H1 (cell line): ENCODE measurements around the gene CCDC110. TPM values are rescaled to one million over a fixed set of nuclear protein-coding genes. Genes with fewer than 3 reads are reported as not detected.

Experiments used
- CTCF ChIA-PET: fragments of 300-600 bp; sonication (Branson Sonifier 250); formaldehyde crosslinking; loops from one replicate; lab custom pipeline; 2021; ENCODE audit not compliant: partially characterized antibody; lab: Charles Lee
- POLR2A ChIA-PET: fragments of 300-600 bp; sonication (Branson Sonifier 250); formaldehyde crosslinking; loops from one replicate; lab custom pipeline; 2021; ENCODE audit warnings: inconsistent platforms; ENCODE audit not compliant: partially characterized antibody; lab: Charles Lee
- DNase-seq, 2 experiments: peaks; one replicate each; pipeline versions ENCODE4 v3.0.0 to v3.0.0-alpha.2; 2010 to 2022; ENCODE audit warnings: low spot score in 2 of 2, low read depth in 1 of 2, mixed read lengths in 1 of 2
- FAIRE-seq: peaks from 2 replicates; lab custom pipeline; 2011; peaks lifted over from hg19 to GRCh38; lab: Jason Lieb, UNC
- H2AFZ ChIP-seq: 2 replicates; pipeline ENCODE4 v1.8.1; 2012; ENCODE audit warnings: low read length, inconsistent platforms
- H2AK5ac ChIP-seq: 2 replicates; pipeline ENCODE4 v1.6.1; 2013; ENCODE audit warnings: low read depth, low read length
- H2BK120ac ChIP-seq: replicated peaks from 2 replicates; pipeline ENCODE3; 2013; ENCODE audit warnings: low read depth, low read length, inconsistent platforms
- H2BK12ac ChIP-seq: 2 replicates; pipeline ENCODE4 v1.6.1; 2013; ENCODE audit warnings: low read depth, low read length
- H2BK15ac ChIP-seq: 2 replicates; pipeline ENCODE4 v1.6.1; 2013; ENCODE audit warnings: low read length
- H2BK20ac ChIP-seq: 2 replicates; pipeline ENCODE4 v1.6.1; 2013; ENCODE audit warnings: low read length
- H2BK5ac ChIP-seq: 2 replicates; pipeline ENCODE4 v1.6.1; 2013; ENCODE audit warnings: low read depth, low read length
- H3K14ac ChIP-seq: 2 replicates; pipeline ENCODE4 v1.6.1; 2013; ENCODE audit warnings: inconsistent platforms; ENCODE audit not compliant: insufficient read length
- H3K18ac ChIP-seq: 2 replicates; pipeline ENCODE4 v1.6.1; 2013; ENCODE audit warnings: low read length; ENCODE audit errors: extremely low read depth
- H3K23ac ChIP-seq: 2 replicates; pipeline ENCODE4 v1.6.1; 2013; ENCODE audit warnings: inconsistent platforms; ENCODE audit not compliant: insufficient read length
- H3K23me2 ChIP-seq: 2 replicates; pipeline ENCODE4 v1.6.1; 2013; ENCODE audit warnings: low read depth, low read length
- H3K27ac ChIP-seq: 2 replicates; pipeline ENCODE4 v1.6.1; 2011; ENCODE audit warnings: low read depth, low read length, inconsistent platforms
- H3K27me3 ChIP-seq, 4 experiments: replicated peaks in 1 of 4; 1 replicate in 1 of 4; 2 replicates in 3 of 4; pipeline versions ENCODE4 v1.6.1 to v1.8.1; 2011 to 2013; ENCODE audit warnings: low read length in 3 of 4, mild to moderate bottlenecking in 3 of 4, inconsistent platforms in 2 of 4, mixed read lengths in 2 of 4, moderate library complexity in 1 of 4; ENCODE audit not compliant: control insufficient read depth in 3 of 4, insufficient read depth in 3 of 4; ENCODE audit errors: extremely low read depth in 1 of 4
- H3K36me3 ChIP-seq, 4 experiments: 2 replicates each; pipeline versions ENCODE4 v1.6.1 to v1.8.1; 2011 to 2013; ENCODE audit warnings: mild to moderate bottlenecking in 4 of 4, low read length in 3 of 4, moderate library complexity in 2 of 4, control low read depth in 1 of 4, inconsistent platforms in 1 of 4; ENCODE audit not compliant: insufficient read depth in 4 of 4, control insufficient read depth in 2 of 4
- H3K4ac ChIP-seq: replicated peaks from 2 replicates; pipeline ENCODE3; 2013; ENCODE audit warnings: low read length, low read depth, mixed read lengths, inconsistent platforms; ENCODE audit not compliant: insufficient read length
- H3K4me1 ChIP-seq, 4 experiments: replicated peaks in 1 of 4; 1 replicate in 1 of 4; 2 replicates in 3 of 4; pipeline versions ENCODE4 v1.6.1 to v1.8.1; 2011 to 2013; ENCODE audit warnings: low read length in 3 of 4, inconsistent platforms in 2 of 4, mixed read lengths in 1 of 4; ENCODE audit not compliant: insufficient read depth in 4 of 4, control insufficient read depth in 3 of 4
- H3K4me2 ChIP-seq, 2 experiments: 2 replicates each; pipeline versions ENCODE4 v1.6.1 to v1.8.1; 2011 to 2013; ENCODE audit warnings: low read depth in 2 of 2, low read length in 2 of 2, control low read depth in 1 of 2, inconsistent platforms in 1 of 2, mild to moderate bottlenecking in 1 of 2; ENCODE audit not compliant: insufficient read depth in 1 of 2
- H3K4me3 ChIP-seq, 4 experiments: fragments of 200-600, 300-600 bp in 1 of 4; sonication (generic), shearing (Covaris generic), sonication (Bioruptor Twin) in 1 of 4; 2 replicates each; pipeline versions ENCODE4 v1.5.1 to v1.8.1; 2011 to 2016; ENCODE audit warnings: low read length in 4 of 4, low read depth in 3 of 4, control low read depth in 2 of 4, inconsistent platforms in 2 of 4, mild to moderate bottlenecking in 2 of 4, mixed read lengths in 1 of 4, moderate library complexity in 1 of 4; ENCODE audit not compliant: insufficient read depth in 2 of 4; ENCODE audit errors: extremely low read depth in 1 of 4
- H3K56ac ChIP-seq: replicated peaks from 2 replicates; pipeline ENCODE3; 2013; ENCODE audit warnings: low read depth, mild to moderate bottlenecking, mixed read lengths, low read length, inconsistent platforms; ENCODE audit not compliant: insufficient read length
- H3K79me1 ChIP-seq: 2 replicates; pipeline ENCODE4 v1.6.1; 2013; ENCODE audit warnings: low read depth, low read length, control low read depth
- H3K79me2 ChIP-seq, 2 experiments: 2 replicates each; pipeline versions ENCODE4 v1.6.1 to v1.8.1; 2012 to 2013; ENCODE audit warnings: low read length in 2 of 2, mild to moderate bottlenecking in 2 of 2, inconsistent platforms in 1 of 2; ENCODE audit not compliant: insufficient read depth in 2 of 2, control insufficient read depth in 1 of 2
- H3K9ac ChIP-seq, 4 experiments: replicated peaks in 1 of 4; 1 replicate in 1 of 4; 2 replicates in 3 of 4; pipeline versions ENCODE4 v1.6.1 to v1.8.1; 2011 to 2013; ENCODE audit warnings: low read depth in 3 of 4, low read length in 3 of 4, control low read depth in 2 of 4, mild to moderate bottlenecking in 2 of 4, moderate library complexity in 2 of 4, inconsistent platforms in 1 of 4; ENCODE audit errors: extremely low read depth in 1 of 4
- H3K9me3 ChIP-seq, 2 experiments: 2 replicates each; pipeline versions ENCODE4 v1.6.1 to v1.8.1; 2012 to 2013; ENCODE audit warnings: mild to moderate bottlenecking in 2 of 2, moderate library complexity in 2 of 2, control low read depth in 1 of 2, inconsistent platforms in 1 of 2, low read depth in 1 of 2, low read length in 1 of 2, mixed read lengths in 1 of 2; ENCODE audit not compliant: insufficient read depth in 2 of 2
- H4K20me1 ChIP-seq, 2 experiments: replicated peaks in 1 of 2; 2 replicates each; pipeline versions ENCODE3 to v1.8.1; 2011 to 2013; ENCODE audit warnings: inconsistent platforms in 2 of 2, low read length in 2 of 2, mild to moderate bottlenecking in 1 of 2; ENCODE audit not compliant: insufficient read depth in 2 of 2, control insufficient read depth in 1 of 2
- H4K5ac ChIP-seq: 2 replicates; pipeline ENCODE4 v1.6.1; 2013; ENCODE audit warnings: low read length, low read depth, mixed read lengths, inconsistent platforms; ENCODE audit not compliant: insufficient read length
- H4K8ac ChIP-seq: 2 replicates; pipeline ENCODE4 v1.8.0; 2013; ENCODE audit warnings: mild to moderate bottlenecking, moderate library complexity, low read length, inconsistent platforms; ENCODE audit not compliant: insufficient read depth; ENCODE audit errors: extremely low read depth
- H4K91ac ChIP-seq: replicated peaks from 2 replicates; pipeline ENCODE3; 2013; ENCODE audit warnings: low read length, mixed read lengths, inconsistent platforms; ENCODE audit not compliant: insufficient read length
- CBX5 ChIP-seq: fragments of 300-800, 300-1000 bp; sonication (generic); IDR thresholded peaks from 2 replicates; pipeline ENCODE4 v1.7.1; 2016; ENCODE audit warnings: antibody characterized with exemption, low read length, low read depth
- CTBP2 ChIP-seq: IDR thresholded peaks from 2 replicates; pipeline ENCODE4 v1.7.0; 2011; ENCODE audit warnings: borderline replicate concordance, mild to moderate bottlenecking, moderate library complexity, mixed read lengths, low read length; ENCODE audit not compliant: insufficient read depth, insufficient read length
- EP300 ChIP-seq, 2 experiments: IDR thresholded peaks; 1 replicate in 1 of 2; 2 replicates in 1 of 2; pipeline ENCODE4 v1.6.1; 2011 to 2012; ENCODE audit warnings: low read depth in 2 of 2, low read length in 2 of 2, mild to moderate bottlenecking in 2 of 2, borderline replicate concordance in 1 of 2, inconsistent platforms in 1 of 2, moderate library complexity in 1 of 2
- EZH2 ChIP-seq: fragments of 200-600 bp; sonication (generic); IDR thresholded peaks from 2 replicates; pipeline ENCODE4 v1.7.1; 2012; ENCODE audit warnings: low read depth, mild to moderate bottlenecking, moderate library complexity, low read length, inconsistent platforms; ENCODE audit not compliant: severe bottlenecking
- HDAC2 ChIP-seq, 2 experiments: fragments of 300-600 bp in 1 of 2; sonication (generic) in 1 of 2; IDR thresholded peaks; 2 replicates each; pipeline ENCODE4 v1.6.1; 2011 to 2012; ENCODE audit warnings: low read depth in 2 of 2, low read length in 2 of 2, mild to moderate bottlenecking in 2 of 2, moderate library complexity in 2 of 2, borderline replicate concordance in 1 of 2, inconsistent platforms in 1 of 2
- NANOG ChIP-seq: IDR thresholded peaks from 2 replicates; pipeline ENCODE4 v1.6.1; 2011; ENCODE audit warnings: low read length, low read depth, mild to moderate bottlenecking, inconsistent platforms; ENCODE audit not compliant: insufficient read depth, poor library complexity, severe bottlenecking
- POLR2AphosphoS5 ChIP-seq: IDR thresholded peaks from 2 replicates; pipeline ENCODE4 v1.6.1; 2011; ENCODE audit warnings: low read depth, low read length
- SIN3A ChIP-seq, 2 experiments: IDR thresholded peaks in 1 of 2; conservative IDR thresholded peaks in 1 of 2; 2 replicates each; pipeline ENCODE4 v1.6.1; 2011 to 2012; ENCODE audit warnings: low read length in 2 of 2, improper control_type of control experiment in 1 of 2, low read depth in 1 of 2, mild to moderate bottlenecking in 1 of 2
- SP4 ChIP-seq: IDR thresholded peaks from 2 replicates; pipeline ENCODE4 v1.6.1; 2012; ENCODE audit warnings: low read length, inconsistent platforms
- SUZ12 ChIP-seq: fragments of 200-600 bp; sonication (generic); IDR thresholded peaks from 2 replicates; pipeline ENCODE4 v1.6.1; 2012; ENCODE audit warnings: mild to moderate bottlenecking, inconsistent platforms, low read length, moderate library complexity, mixed read lengths
- WGBS, 2 experiments: shearing (Covaris generic) in 1 of 2; methylation state at CpG; one replicate each; pipeline versions ENCODE4 v1.1.6 to v1.1.7; 2013 to 2015; ENCODE audit warnings: low lambda C conversion rate in 2 of 2, mixed read lengths in 2 of 2, inconsistent platforms in 1 of 2, low coverage in 1 of 2, missing lambda C conversion rate in 1 of 2; ENCODE audit not compliant: insufficient replicate concordance in 2 of 2, insufficient coverage in 1 of 2, insufficient read length in 1 of 2; ENCODE audit errors: extremely low coverage in 1 of 2, missing lambda C conversion rate in 1 of 2; 5-methylcytosine and 5-hydroxymethylcytosine counted together
- polyA plus RNA-seq, 7 experiments: library from polyadenylated mRNA; depleted of rRNA in 3 of 7; stranded (reverse) in 5 of 7; unstranded in 2 of 7; fragments of >200 nt in 5 of 7; fragments of 200-250 nt in 2 of 7; gene quantifications; 1 replicate in 5 of 7; 2 replicates in 1 of 7; 4 replicates in 1 of 7; pipeline versions ENCODE4 v1.2.1 to v1.2.3, GENCODE V29; 2011 to 2013; ENCODE audit warnings: missing spikeins in 2 of 7, mixed read lengths in 2 of 7
- total RNA-seq: library from RNA; stranded (reverse); fragmentation: NEBNext Ultra II Directional; extraction: Animal tissue kit (Norgen Biotek cat#: 25700); gene quantifications from 2 replicates; pipeline ENCODE4 v1.2.1, GENCODE V29; 2021

Gene CCDC110
- total and polyA plus RNA-seq, 2 of the 8 experiments (the other 6 are each of a cell fraction or from before 2014, with no cell fraction given), result 0.33 to 3.1 TPM

GRCh38 chr4:185421366-185422124 is 50.0 kb downstream of the CCDC110 start:
- POLR2A ChIA-PET, result interaction anchor here (1.9 kb wide), 1 partner anchor 25 kb away, joined by 4 read pairs; the partner anchor contains the start of gene ANKRD37
- H3K9me3 ChIP-seq, result no peaks in the 10 kb centered on the region
- H3K27me3 ChIP-seq, result no peaks in the 10 kb centered on the region
- no peak overlapping the region for H3K4me3 ChIP-seq
- 82% methylated on average over 2 of the region's 2 CpGs; no CpG with 5 or more reads in 1 of the 2 experiments for WGBS, 2 experiments
- no peak overlapping the region for H2BK12ac ChIP-seq
- no peaks in the 10 kb centered on the region for H3K79me1 ChIP-seq
- H3K4me1 ChIP-seq, result peaks cover 0 to 5% (median 2%) of the 10 kb centered on the region in 4 experiments; a peak in 3 of 7 replicates
- DNase-seq, result no peak
- no peaks in the 10 kb centered on the region for H4K20me1 ChIP-seq
- no peak overlapping the region for H3K4ac ChIP-seq
- peaks cover 0 to 22% (median 7%) of the 10 kb centered on the region in 4 experiments; a peak in 4 of 8 replicates for H3K36me3 ChIP-seq
- H2BK5ac ChIP-seq, result no peak overlapping the region
- no peak overlapping the region for H3K56ac ChIP-seq
- H3K9ac ChIP-seq, result no peak overlapping the region; a peak in 1 of 7 replicates
- CTCF ChIA-PET, result interaction anchor here (1.1 kb wide), 1 partner anchor 175 kb away, joined by 3 read pairs; no protein-coding TSS in a partner anchor
- H2AK5ac ChIP-seq, result no peak overlapping the region
- no peak overlapping the region for H3K18ac ChIP-seq
- H3K79me2 ChIP-seq, result peaks cover 4 to 10% of the 10 kb centered on the region in 2 experiments; a peak in 2 of 4 replicates
- H2BK120ac ChIP-seq, result no peak overlapping the region
- H2AFZ ChIP-seq, result no peak overlapping the region
- no peak overlapping the region for H3K4me2 ChIP-seq
- no peak overlapping the region for H4K91ac ChIP-seq
- peaks cover 9% of the 10 kb centered on the region for H3K23me2 ChIP-seq
- H3K27ac ChIP-seq, result no peak overlapping the region
- H3K14ac ChIP-seq, result no peak overlapping the region
- no peak overlapping the region for H3K23ac ChIP-seq
- no peak overlapping the region for H4K5ac ChIP-seq
- no peak for FAIRE-seq
- H2BK15ac ChIP-seq, result no peak overlapping the region
- no peak overlapping the region for H4K8ac ChIP-seq
- H2BK20ac ChIP-seq, result no peak overlapping the region
- no peak for TF ChIP-seq HDAC2 (IDR thresholded peaks at IDR 0.05; ENCODE audit: borderline replicate concordance in 1 of 2, low read depth in 2 of 2, low read length in 2 of 2)
- no peak for TF ChIP-seq CBX5
- no peak for TF ChIP-seq SP4
- TF ChIP-seq CTBP2, result no peak
- TF ChIP-seq NANOG, result no peak
- TF ChIP-seq POLR2AphosphoS5, result no peak
- no peak for TF ChIP-seq EZH2
- TF ChIP-seq SUZ12, result no peak
- TF ChIP-seq EP300 (IDR thresholded peaks at IDR 0.05; ENCODE audit: borderline replicate concordance in 1 of 2, low read depth in 2 of 2, low read length in 2 of 2), result no peak
- no peak for TF ChIP-seq SIN3A (conservative IDR thresholded peaks at IDR 0.05 in 1 of 2, IDR thresholded peaks at IDR 0.05 in 1 of 2; ENCODE audit: low read depth in 1 of 2, low read length in 2 of 2)
